A549 treated with AZD9567 at 1 μM for 4 hours (cell line): ENCODE data around the gene HAT1. TPM values are rescaled to one million over a fixed set of nuclear protein-coding genes. Genes with fewer than 3 reads are reported as not detected.

Experiments used
- total RNA-seq: library from RNA; stranded (reverse); fragments of 200-300 nt; extraction: Qiagen RNA extraction; gene quantifications from 5 replicates; pipeline ENCODE4 v1.2.3, GENCODE V29; 2022; ENCODE audit not compliant: insufficient read depth

Gene HAT1
- total RNA-seq = 67.2 to 81.9 TPM (median 72.7 TPM) in 5 replicates

GRCh38 chr2:171922230-171923022, at the start of gene HAT1:
Gene HAT1, plus strand, starts transcription at chr2:171922461. Its CDS starts 40 bp downstream, at chr2:171922501.

GRCh38 chr2:171893824-171894611, 28.2 kb upstream of the HAT1 start, which contains the start of gene SLC25A12:
Gene SLC25A12, minus strand, starts transcription at chr2:171894244. Its CDS starts 30 bp downstream, at chr2:171894214.

GRCh38 chr2:171999604-172000469, 77.6 kb downstream of the HAT1 start, which contains the start of gene METAP1D:
Gene METAP1D, plus strand, starts transcription at chr2:171999953. Its CDS starts 17 bp downstream, at chr2:171999970.

Other genes starting within 250 kb of the HAT1 start
- 57.1 to 96.6 TPM (median 70.2 TPM) in 5 replicates for gene DYNC1I2, start 235.0 kb upstream of the HAT1 start, total RNA-seq
- gene SLC25A12, start 28.2 kb upstream of the HAT1 start, total RNA-seq = 12.9 to 23.5 TPM (median 13.7 TPM) in 5 replicates
- gene METAP1D, start 77.5 kb downstream of the HAT1 start, total RNA-seq = 2.0 to 4.2 TPM (median 2.2 TPM) in 5 replicates
- 2.9 to 4.7 TPM (median 3.8 TPM) in 5 replicates for gene DLX1, start 163.0 kb downstream of the HAT1 start, total RNA-seq
- gene DLX2, start 180.4 kb downstream of the HAT1 start, total RNA-seq = 0.49 to 0.79 TPM (median 0.56 TPM) in 4 of 5 replicates, not detected in the other